Limb (tissue), 2 donors: ENCODE data around the gene CLSTN2.

Source experiments
- DNase-seq, 2 donors: peaks; one replicate each; pipeline ENCODE4 v3.0.0-alpha.2; 2016; ENCODE audit errors: extremely low spot score in 2 of 2

The CLSTN2 gene

DNA sequence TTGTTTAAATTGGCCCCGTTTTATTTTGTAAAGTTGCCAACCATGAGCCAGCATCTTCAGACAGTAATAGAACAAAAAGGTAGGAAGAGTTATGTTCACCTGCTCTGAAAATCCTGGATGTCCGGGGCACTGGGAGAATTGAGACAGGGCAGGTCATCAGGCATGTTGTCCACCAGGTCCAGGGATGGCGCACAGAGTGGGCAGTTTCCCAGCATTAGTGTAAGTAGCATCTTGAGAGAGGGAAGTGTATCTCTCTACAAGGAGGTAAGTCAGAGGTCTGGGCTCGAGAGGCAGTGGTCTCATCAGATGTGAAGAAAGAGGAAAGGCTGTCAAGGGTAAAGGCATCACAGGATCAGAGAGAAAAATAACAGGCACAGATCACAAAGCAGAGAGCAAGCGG, 339.4 kb downstream of the CLSTN2 start:
- no peak for DNase-seq

DNA sequence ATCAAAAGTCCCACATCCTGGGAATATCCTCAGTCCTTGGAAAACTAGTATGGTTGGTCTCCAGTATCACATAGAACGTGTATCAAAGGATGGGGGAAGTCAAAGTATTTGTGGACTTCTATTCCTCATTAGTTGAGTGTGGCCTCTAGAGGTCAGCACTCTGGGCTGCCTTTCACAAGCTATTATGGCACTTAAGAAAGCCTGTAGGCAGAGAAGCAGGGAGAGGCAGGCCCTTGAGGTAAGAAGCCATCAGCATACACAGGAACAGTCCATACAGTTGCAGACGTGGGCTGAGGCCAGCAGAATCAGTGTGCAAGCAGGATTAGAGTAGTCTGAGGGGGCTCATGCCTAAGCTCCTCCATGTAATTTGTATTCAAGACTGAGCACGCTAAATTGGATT, 341.7 kb downstream of the CLSTN2 start:
- DNase-seq = no peak

DNA sequence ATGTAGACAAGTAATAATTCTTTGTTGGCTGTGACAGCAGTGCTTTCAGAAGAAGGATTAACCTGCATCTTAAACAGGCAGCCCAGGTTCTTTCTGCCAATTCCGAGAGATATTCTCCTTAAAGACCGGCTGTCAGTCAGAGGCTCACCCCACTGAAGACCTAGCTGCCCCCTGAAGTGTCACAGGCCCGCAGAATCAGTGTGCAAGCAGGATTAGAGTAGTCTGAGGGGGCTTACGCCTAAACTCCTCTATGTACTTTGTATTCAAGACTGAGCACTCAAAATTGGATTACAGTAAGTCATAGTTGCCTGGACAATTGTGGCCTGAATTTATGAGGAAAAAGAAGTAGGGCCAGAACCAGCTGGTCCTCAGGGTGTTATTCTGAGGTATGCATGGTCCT, 342.9 kb downstream of the CLSTN2 start:
- DNase-seq = no peak

DNA sequence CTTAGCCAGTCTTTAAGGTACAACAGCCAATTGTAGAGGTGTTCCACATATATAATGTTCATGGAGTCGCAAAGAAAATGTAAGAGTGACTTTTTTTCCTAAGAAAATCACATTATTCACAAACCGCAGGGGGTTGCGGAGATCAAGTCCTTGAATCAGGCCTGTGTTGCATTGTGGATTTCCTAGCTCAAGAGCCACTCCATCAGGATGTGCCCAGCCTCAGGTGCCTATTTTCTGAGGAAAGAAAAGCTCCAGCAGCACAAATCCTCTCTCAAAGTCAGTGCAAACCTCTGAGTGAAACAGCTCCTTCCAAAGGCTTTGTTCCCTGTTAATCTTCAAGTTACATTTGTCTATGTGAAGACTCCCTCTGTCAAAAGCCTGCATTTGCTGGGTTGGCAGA, 349.4 kb downstream of the CLSTN2 start:
- no peak for DNase-seq

DNA sequence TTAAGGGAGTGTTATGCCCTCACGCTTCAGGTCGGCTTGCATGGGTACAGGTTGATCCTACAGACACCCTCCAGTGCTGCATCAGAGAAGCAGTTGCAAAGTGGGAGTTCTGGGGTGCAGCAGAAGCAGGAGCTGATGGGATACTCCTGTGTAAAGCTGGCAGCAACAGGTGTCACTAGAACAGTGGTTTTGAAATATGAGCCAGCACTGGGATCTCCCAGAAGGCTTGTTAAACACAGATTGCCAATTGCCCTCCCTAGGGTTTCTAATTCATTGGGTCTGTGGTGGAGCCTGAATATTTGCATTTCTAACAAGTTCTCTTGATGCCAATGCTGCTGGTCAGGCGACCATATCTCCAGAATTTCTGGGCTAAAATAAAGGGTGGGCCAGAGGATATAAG, 350.4 kb downstream of the CLSTN2 start:
- DNase-seq = no peak

DNA sequence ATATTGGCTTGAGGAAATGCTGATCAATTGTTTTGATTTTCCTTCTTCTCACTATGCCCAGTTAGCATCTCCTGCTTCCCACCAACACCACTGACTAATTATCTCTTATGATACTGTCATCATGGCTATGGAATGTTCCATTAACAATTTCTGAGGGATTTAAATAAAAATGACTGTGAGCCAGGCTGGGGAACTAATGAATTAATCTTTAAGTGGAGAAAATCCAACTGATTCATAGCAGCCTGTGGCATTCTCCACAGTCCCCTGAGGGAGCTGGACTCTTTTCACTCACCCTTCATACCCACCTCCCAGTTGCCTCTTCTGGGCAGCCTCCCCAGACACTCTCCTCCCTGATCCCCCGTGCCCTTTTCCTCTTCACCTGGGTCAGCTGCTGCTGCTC, 353.6 kb downstream of the CLSTN2 start:
- DNase-seq = no peak

DNA sequence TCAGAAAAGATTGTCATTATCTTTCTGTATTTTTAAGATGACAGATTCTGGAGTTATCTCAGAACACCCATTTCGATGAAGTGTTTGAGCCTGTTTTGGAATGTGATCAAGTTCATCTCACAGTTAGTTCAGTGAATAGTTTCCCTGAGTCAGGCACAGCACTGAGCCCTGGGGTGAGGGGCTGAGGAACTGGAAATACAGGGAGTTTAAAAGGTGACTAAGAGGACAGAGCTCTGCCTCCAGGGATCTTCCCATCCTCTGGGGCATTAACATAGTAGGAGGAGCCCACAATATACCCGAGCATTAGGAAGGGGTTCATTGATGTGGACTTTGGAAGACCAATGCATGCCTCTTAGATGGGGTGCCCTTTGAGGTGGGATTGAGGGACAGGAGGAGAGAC, 355.1 kb downstream of the CLSTN2 start:
- no peak for DNase-seq

DNA sequence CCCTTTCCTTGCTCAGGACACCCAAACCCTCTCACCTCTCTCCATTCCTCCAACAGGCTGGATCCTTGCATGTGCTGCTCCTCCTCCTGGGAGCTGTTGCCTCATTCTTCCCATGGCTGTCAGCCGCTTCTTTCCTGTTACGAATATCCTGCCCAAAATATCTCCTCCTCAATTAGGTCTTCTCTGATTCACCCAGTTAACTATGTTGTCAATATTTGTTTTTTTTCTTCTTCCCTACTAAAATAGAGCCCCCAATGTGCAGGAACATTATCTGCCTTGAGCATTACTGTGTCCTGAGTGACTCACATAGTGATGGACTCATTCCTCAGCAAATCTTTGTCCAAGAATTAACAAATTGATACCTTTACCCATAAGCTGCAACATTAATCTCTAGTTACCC, 357.2 kb downstream of the CLSTN2 start:
- no peak for DNase-seq

DNA sequence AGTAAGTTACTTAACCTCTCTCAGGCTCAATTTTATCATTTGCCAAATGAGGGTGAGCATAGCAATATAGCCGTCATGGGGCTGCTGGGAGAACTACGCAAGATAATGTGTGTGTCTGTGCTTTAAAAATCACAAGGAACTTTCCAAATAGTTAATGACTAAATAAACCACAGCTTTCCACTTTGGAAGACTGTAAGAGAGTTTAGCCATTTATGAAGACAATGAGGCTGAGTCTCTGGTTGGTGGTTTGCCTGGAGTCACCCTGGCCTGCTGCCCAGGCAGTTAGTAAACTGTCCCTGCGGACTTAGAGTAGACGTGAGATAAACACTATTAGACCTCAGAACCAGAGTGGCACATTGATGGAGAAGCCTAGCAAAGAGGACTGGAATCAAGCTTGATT, 357.7 kb downstream of the CLSTN2 start:
- no peak for DNase-seq

DNA sequence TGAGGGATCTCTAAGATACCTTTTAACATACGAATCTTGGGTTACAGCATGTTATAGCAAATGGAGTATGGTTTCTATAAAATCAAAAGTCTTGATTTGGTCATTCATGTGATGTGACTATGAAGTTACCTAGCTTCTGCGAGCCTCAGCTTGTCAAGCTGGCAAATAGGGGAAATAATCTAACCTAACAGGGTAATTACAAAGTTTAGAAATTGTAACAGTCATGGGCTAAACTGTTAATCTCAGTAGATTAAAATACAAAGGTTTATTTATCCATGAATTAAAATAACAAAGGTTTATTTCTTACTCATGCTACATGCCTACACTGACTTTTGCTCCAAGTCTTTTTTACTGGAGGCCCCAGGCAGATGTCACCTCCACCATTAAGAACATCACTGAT, 359.1 kb downstream of the CLSTN2 start:
- DNase-seq = no peak

DNA sequence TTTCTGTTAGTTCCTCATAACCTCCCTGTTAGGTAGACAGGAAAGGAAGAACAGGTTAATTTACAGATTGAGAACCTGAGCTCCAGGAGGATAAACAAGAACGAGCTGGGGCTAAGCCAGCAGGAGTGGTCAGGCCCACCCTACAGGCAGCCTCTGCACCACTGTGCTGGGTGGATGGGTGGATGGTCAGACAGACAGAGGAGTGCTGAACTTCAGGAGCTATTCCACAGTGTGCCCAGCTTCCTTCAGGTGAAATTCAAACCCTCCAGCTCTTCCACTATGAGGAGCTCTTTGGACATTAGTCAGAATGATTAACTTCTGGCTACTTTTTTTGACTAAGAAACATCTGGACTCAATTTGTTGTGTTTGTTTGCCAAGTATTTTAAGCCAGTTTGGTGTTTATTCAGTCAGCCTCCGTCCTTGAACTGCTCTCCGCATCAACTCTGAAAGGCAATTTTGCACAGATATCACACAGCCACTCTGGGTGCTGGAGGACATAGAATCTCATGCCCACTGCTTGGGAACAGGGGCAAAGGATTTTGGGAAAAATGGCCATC, 361.9 kb downstream of the CLSTN2 start:
- DNase-seq = peak in 1 of 2 donors; percentile 53

DNA sequence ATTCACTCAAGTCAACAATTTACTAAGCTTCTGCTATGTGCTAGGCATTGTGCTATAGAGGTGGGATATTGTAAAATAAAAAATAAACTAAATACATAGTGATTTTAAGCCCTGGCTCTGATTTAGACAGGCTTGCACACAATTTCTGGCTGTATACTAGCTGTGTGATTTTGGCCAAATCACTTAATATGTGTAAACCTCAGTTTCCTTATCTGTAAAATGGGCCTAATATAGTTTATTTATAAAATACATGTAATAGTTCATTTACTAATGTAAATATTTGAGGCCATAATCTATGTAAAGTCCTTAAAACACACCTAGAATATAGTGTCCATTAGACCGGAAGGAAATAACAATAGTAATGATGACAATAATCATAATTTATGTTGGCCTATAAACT, 363.1 kb downstream of the CLSTN2 start:
- DNase-seq = no peak

DNA sequence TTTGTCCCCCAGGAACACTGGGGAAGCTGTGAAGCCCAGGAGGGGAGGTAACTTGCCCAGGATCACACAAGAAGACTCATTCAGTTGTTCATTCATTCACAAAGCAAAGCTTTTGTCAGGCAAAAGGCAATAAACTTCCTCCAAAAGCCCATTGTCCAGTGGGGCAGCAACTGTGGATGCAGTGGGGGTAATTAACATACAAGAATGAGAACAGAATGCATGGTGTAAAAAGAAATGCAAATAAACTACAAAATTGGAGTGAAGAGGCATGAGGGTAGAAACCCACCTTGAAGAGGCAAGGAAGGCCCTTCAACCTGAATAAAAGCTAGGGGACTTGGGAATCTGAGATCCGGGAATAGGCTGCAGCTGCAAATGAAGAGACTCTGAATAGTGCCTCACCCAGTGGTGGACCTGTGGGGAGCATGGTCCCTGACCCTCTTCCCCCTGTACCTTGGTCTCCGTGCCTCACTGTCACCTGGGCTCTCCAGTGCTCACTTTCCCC, 363.6 kb downstream of the CLSTN2 start:
- DNase-seq = no peak

DNA sequence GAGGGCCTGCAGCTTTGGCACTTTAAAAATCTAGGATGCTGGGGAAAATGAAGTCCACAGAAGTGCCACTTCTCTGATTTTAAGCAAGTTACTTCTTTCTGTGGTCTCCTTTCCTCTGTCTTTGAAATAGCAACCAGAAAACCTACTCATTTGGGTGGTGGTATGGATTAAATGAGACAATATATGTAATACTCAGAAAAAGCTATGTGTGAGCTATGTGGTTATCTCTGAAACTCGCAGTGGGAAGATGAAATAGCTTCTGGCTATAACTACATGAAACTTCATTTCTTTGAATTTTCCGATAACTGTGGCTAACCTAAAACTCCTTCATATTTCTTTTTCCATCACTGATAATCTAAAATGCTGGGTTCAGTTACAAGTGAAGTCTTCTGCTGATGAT, 368.9 kb downstream of the CLSTN2 start:
- no peak for DNase-seq

DNA sequence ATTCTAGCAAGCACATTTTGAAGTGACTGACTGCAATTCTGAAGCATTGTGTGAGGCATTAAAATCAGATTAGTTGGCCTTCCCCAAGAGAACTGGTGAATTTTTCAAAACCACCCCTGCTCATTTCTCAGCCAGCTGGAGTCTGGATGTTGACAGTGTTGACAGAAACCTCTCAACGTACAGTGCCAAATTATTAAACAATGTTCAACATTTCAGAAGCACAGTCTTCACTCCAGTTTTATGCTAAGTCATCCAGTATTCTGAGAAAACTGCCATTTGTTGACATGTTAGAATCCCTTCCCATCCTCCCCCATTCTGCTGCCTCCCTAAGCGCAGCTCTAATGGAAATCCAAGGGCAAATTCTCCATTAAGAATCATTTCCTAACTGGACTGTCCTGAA, 373.6 kb downstream of the CLSTN2 start:
- DNase-seq = no peak

DNA sequence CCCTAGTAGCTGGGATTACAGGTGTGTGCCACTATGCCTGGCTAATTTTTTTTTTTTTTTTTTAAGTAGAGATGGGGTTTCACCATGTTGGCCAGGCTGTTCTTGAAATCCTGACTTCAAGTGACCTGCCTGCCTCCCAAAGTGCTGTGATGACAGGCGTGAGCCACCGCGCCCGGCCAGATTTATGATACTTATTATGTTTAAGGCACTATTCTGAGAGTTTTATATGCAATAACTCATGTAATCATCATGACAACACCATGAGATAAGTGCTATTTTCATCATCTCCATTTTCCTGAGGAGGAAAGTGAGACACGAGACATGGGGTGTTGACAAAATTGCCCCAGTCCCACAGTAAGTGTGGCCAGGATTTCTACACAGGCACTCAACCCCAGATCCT, 376.4 kb downstream of the CLSTN2 start:
- no peak for DNase-seq

DNA sequence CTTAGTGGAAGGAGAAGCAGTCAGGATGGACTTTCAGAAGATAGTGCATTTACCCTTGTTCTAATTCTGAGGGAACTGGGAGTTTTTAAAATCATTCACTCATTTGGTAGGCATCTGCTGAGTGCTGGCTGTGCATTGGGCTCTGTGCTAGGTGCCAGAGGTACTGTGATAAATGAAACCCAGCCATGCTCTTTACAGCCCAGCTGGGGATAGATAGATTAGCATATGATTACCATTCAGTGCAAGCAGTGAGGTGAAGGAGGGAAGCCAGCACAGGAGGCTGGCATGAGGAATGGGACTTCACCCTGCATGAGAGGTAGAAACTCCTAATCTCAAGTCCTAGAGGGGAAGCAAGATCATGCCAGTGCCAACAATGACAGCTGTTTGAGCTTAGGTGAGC, 381.0 kb downstream of the CLSTN2 start:
- no peak for DNase-seq

DNA sequence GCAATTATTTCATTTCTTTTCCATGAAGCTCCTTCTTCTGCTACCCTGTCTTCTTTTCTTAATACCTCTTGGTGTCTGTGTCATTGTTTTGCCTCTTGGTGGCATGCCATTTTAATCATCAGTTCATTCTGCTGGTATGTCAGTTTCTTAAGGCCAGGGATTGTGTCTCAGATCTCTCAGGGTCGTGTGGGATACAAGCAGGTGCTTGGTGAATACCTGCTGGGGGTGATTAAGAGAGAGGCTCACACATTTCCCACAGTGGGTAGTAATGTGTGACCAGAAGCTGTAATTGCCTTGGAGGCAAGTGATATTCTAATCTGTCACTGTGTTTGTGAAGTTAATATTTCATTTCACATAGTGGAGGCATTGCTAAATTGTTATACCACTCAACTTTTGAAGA, 381.5 kb downstream of the CLSTN2 start:
- no peak for DNase-seq

DNA sequence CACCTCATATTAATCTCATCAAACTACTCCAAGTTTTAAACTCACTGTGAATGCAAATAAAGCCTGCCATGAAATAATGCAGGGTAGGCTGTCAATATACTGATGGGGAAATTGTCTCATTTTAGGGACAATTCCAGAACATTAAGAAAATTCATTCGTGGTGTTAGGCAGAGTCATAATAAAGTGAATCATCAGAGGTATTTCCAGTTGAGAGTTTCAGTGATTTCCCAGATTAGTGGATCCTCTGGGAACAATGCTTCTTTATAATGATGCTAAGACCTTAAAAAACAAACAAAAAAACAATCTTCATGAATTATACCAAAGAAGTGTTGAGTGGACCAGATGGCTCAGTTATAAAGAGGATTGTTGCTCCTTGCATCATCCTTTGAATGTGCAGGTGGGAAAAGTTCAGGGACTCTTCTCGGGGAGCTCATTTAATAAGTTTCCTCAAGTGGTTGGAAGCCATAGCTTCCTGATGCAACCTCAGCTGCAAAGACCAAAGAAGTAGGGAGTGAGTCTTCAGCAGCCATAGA, 381.9 kb downstream of the CLSTN2 start:
- DNase-seq = no peak

DNA sequence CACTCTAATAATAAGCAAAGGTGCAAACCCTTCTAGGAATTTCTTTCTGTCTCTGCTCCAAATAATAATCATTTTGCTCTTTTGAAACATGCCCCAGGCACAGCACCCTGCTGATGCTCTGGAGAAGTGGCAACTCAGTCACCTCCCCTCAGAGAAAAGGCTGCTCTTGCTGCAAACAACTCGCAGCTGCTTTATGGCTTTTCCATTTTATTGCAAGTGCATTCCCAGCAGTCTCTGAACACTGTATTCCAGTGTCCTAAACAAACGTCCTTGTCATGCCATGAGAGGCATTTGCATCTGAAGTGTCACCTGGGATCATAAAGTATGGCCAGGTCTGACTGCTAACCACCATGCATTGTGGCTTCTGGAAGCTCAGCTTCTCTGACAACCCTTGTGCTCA, 384.8 kb downstream of the CLSTN2 start:
- DNase-seq = no peak

DNA sequence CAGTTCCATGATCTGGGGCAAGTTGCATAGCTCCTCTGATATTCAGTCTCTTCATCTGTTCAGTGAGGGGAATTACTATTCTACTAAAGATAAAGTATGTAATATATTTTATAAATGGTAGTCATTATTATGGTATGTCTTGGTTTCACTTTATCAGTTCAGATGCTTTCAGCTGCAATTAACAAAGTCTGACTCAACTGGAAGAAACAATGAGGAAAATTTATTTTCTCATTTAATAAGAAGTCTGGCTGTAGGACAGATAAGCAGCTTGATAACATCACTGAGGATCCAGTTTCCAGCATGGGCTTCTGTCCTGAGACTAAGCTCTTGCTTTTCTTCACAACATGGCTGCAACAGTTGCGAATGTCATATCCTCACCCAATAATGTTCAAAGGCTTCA, 388.6 kb downstream of the CLSTN2 start:
- DNase-seq = no peak

DNA sequence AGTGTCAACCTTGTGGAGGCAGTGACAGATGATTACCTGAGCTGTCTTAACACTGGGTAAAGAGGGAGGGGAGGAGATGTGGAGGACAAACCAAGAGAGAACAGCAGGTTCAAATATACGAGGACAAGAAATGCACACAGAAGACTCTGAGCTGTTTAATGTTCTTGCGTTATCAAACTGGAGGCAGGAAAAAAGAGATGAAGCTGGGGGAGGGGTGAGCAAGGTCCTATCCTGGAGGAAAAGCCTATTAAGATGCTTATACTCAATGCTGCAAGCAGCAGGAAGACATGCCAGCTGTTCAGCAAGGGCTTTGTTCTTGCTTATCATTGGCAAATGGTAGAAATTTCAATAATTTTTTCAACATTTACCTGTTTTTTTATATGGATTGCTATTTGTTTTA, 397.1 kb downstream of the CLSTN2 start:
- no peak for DNase-seq

DNA sequence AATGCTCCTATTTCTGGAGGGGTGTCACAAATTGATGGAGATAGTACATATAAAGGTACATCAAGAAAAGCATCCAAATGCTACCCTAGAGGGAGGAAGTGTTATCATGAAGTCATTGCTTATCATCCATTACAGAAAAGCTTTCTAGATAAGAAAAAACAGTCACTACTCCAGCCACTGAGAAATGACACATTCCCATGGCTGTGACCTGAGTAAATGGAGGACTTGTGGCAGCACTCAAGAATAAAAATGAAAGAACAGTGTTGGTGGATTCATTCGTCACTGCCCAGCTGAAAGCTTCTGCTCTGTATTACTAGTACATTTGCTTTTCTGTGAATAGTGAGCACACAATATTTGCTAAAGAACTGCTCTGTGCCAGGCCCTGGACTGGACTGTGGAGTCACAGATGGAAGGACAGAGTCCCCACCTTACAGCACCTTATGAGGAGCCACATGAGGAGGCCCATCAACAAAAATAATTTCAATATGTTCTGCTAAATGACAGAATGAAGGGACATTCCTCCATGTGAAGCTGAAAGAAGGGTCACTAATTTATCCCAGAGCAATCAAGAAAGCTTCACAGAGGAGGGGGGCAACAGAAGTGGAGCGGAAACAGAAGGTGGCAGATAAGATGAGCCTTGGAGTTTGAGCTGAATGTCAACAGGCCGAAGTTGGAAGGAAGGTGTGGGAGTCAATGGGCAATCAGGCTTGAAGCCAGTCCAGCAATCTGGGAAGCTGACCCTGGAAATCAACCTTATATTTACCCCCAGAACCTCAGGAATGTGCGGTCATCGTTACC, 399.3 kb downstream of the CLSTN2 start:
- no peak for DNase-seq
